Germinal center (tissue), 1 donor: Measurements from ENCODE around the gene PTPN7.
"Not testable (repeated sequence)": the region's sequence is repeated elsewhere in the genome, so short reads cannot be mapped to it uniquely, and the experiment has no call there.

ENCODE experiments used
- DNase-seq: peaks from one replicate; pipeline ENCODE4 v3.0.0; 2012; ENCODE audit warnings: mixed read lengths, low spot score

PTPN7 gene

DNA sequence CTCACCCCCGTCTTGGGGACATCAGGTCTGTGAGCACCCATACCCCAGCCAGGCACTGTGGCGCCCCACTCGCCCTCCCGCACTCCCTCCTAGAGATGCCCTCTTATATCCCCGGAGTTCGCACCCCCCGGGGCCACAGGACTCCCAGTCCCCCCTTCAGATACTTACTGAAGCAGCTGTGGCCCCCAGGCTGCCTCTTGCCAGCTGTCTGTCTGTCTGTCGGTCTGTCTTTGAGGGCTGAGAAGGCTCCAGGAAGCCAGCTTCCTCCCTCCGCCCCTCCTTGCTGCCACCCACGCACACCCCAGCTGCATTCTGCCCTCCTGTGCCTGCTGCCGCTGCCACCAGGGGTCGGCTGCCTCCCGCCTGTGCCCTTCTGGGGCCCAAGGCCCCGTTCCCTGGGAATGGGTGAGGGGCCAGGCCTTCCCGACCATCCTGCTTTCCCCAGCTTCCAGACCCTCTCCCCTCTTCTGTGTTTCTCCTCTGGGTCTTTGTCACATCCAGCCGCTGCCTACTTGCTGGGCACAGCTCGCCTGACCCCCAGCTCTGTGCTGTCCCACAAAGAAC, at the start of gene PTPN7:
Gene PTPN7 (minus strand): TSS at position 226 of the 564 bp plus-strand sequence. CDS start 1,200 bp downstream, outside the sequence.
- DNase-seq, result peak; percentile 90

DNA sequence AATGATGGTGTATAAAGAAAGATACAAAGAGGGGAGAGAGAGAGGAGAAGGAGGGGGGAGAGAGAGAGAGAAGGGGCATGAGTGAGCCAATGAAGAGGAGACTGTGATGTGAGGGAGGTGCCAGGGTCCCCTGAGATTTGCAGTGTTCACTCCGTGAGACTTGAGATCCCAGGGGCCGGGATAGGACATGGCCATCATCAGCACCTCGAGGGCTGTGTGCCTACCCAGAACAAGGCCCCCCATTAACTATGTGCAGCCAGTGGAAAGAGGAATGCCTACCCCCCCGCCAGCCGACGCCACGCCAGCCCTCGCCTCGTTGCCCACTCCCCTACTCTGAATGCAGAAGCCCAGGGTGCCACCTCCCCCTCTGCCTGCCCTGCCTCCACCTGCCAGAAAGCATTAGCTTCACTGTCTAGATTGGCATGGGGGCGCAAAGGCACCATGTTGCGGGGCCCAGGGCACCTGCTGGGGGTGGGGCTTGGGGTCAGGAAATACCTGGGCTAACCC, 48.0 kb upstream of the PTPN7 start:
- DNase-seq, result no peak

GRCh38 chr1:202207292-202207691, 46.9 kb upstream of the PTPN7 start:
- DNase-seq, result no peak

DNA sequence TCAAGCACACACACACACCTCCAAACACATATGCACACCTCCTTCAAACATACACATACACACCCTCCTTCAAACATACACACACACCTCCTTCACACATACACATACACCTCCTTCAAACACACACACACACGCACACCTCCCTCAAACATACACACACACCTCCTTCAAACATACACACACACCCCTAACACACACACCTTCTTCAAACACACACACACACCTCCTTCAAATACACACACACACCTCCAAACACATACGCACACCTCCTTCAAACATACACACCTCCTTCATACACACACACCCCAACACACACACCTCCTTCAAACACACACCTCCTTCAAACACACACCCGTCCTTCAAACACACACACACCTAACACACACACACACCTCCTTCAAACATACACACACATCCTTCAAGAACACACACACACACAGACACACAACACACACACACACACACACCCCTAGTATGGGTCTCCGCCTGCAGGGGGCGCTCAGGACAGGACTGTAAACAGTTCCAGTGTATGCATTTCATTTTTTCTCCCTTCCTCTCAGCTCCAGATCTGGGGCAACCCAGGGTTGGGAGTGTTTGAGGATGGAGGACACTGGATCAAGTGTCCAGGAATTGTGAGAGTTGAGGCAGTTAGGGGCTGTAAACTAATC, 45.3 kb upstream of the PTPN7 start:
- no peak for DNase-seq

DNA sequence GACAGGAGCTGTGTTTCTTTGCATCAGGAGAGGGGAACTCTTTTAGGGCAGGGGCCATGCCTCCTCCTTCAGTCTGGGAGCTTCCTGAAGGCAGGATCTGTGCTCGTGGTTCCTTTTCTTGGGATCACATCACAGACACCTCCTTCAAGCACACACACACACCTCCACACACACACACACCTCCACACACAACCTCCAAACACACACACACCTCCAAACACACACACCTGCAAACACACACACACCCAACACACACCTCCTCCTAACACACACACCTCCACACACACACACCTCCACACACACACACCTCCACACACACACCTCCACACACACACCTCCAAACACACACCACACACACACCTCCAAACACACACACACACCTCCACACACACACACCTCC, 43.7 kb upstream of the PTPN7 start:
- no peak for DNase-seq

DNA sequence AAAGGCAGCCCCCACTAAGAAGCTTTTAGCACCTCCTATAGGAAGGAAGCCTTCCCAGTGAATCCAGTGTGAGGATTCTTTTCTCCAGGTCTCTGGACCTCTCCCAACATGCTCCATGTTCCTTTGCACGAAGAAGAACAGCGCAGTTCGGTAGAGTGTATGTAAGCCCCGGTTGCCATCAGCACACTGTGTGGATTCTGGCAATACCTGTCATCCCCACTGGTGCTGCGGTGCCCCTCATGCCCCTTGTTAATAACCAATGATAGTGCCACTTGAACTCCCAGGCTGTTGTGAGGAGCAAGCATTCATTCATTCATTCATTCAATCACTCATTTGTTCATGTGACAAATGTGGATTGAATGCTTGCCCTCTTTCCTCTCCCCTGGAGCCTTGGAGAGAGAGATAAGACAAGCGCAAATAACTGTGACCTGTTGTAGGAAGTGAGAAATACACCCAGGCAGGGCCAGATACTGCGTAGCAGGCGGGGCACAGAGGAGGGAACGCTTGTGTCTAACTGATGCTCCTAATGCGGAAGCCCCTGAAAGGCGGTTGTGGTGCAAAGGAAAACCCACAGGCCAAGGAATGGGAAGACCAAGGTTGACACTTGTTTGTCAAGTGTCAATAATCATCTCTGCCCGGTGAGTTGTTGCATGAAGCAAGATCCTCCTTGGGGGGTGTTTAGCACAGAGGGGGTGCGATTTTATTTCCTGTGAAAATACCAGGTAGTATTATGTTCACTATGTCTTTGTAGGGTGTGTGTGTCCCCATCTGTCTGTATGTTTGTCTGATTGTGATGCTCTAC, 43.0 kb upstream of the PTPN7 start:
- peak; percentile 47 for DNase-seq

DNA sequence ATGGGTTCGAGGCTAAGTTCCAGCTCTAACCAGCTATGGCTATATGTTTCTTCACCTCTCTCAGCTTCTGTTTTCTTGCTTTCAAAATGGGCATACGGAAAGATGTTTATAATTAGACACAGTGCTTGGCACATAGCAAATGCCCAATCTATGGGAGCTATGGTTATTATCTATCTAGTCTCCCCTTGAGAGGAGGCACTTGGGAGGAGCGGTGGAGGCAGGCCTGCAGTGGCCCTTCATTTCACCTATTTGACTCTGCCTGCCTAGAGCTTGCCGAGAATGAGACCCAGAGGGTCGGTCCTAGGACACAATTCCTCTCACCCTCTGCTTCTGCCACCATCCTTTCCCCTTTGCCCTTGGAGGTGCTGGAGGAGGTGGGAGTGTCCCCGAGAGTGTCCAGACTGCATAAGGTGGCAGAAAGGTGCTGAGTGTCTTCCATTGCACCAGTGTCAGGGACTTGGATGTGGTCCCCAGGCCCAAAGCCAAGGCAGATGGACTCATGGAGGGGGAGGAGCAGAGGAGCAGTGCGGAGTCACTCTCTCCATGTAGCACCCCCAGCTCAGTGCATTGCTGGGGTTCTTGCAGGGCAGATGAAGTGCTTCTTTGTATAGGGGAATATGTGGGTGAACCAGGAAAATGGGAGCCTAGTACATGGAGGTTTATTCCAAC, 42.2 kb upstream of the PTPN7 start:
- DNase-seq, result no peak

DNA sequence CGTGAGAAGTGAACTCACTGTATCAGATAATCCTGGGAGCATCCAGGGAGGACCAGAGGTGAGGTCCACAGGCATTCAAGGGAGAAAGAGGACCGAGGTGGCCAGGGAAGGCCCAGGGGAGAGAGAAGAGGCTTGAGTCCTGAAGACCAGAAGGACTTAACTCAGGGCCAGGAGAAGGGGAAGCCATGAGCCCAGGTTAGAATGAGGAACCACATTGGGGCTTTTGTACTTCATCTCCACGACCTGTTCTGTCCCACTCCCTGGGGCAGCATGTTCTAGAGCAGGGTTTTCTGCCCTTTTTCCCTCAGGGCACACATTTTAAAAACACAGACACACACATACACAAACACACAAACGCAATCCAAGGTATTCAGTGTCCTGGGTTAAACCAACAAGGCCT, 41.6 kb upstream of the PTPN7 start:
- DNase-seq, result peak; percentile 24

- DNase-seq, result no peak
These were observed 40.9 kb upstream of the PTPN7 start for GRCh38 chr1:202201266-202201665.

- DNase-seq, result no peak
These were observed 40.3 kb upstream of the PTPN7 start for GRCh38 chr1:202200669-202201068.

DNA sequence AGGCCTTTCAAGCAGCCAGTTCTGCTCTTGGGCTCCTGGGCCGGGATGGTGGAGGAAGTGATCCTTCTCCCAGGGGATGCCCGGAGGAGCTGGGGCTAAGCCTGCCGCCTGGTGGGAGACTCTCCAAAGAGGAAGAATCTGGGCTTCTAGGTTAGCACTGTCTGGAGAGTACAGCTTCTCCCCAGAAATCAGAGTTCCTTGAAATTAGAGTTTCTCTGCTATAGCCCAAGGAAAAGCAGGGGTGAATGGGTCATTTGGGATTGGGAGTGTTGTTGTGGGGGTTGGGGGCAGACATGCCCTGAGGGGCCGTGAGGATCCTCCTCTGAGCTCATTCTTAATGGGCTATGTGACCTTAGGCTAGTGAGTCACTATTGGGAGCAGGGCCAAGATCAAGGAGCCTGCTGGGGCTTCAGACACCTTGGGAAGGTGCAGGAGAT, 39.7 kb upstream of the PTPN7 start:
- DNase-seq, result no peak

DNA sequence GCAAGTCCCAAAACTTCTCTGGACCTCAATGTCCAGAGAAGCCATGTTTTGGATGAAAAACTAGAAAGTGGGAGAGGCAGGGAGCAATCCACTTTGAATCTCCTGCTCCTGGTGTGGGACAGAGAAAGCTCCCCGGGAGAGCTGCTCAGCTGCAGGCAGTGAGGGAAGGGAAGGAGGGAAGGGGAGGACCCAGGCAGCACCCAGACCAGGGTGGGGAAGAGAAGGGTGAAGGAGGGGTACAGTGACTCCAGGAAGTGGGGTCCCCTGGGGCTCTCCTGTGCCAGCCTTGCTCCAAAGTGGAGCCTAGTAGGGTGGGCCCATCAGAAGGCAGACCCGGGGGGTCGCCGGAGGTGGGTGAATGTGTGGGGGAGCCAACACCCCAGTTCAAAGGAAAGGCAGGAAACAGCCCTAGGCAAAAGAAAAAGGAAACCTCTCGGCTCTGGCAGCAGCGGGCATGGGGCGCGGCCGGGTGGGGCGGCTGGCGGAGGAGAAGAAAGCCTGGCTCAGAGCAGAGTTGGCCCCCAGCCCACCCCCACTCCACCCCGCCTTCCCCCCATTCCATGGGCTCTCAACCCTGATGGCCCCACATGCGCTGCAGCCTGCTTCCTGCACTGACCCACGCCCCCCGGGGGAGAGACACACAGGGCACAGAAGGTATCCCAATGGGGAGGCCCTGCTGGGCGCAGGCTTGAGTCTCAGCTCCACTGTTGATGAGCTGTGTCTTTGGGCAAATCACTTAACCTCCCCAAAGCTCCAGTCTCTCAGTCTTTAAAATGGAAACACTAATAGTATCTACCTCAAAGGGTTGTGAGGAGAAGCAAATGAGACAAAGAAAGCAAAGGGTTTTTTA, 38.9 kb upstream of the PTPN7 start:
- no peak for DNase-seq

DNA sequence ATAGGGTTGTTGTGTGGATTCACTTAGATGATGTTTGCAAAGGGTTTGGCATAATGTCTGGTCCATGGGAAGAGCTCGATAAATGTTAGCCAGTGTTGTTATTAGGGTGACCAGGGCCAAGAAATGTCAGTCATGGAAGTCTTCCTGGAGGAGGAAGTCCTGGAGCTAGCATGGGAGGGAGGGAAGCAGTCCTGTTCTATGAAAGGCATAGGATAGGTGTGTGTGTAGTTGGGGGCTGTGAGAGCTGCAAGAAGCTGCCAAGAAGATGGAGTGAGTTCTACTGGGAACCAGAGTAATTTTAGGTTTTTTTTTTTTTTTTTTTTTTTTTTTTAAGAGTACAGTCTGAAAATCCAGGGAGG, 37.9 kb upstream of the PTPN7 start:
- DNase-seq, result no peak

DNA sequence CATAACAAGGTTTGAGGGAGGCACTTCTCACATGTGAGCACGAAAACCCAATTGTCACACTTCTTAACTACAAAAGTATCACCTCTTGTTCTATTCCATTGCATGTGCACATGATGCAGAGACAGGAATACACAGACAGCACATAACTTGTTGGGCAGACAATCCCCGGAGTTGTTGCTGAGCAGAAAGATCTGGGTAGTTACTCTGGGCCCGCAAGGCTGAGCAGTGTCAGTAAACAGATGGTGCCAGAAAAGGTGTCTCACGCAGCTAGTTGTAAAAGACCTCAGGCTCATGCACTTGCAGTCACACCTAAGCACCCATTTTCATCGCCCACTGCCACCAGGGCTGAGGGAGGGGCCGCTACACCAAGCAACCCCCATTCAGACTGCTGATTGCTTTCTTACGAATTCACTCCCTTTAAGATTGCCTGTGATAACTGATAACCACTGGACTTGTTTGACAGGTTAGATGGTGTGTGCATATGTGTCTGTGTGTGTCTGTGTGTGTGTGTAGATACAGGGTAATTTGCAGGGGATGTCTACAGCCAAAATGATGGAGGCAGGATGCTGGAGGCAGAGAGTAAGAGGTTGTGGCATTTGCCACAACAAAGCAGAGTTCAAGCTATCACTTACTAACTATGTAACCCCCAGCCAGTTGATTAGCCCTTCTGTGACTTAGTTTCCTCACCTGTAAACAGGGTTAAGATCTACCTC, 37.4 kb upstream of the PTPN7 start:
- no peak for DNase-seq

- no peak for DNase-seq
These were observed 33.9 kb upstream of the PTPN7 start for GRCh38 chr1:202194328-202194648.

- DNase-seq, result peak; percentile 29
These were observed 33.4 kb upstream of the PTPN7 start, which contains the start of gene LGR6 for GRCh38 chr1:202193614-202194327. LGR6 (plus strand) TSS chr1:202193799; CDS start chr1:202193990, 191 bp downstream.

- DNase-seq, result peak; percentile 67
These were observed 32.6 kb upstream of the PTPN7 start for GRCh38 chr1:202192770-202193613.

- DNase-seq, result not testable (repeated sequence)
These were observed 31.0 kb upstream of the PTPN7 start for GRCh38 chr1:202191391-202191790.
